Stimulated activated CD4-positive, alpha-beta T cell treated with anti-CD3 and anti-CD28 coated beads, Interleukin-1b, Interleukin-23, amount 100 ng/mL, for 48 hours (primary cell): ENCODE data around the gene MRFAP1.

Experiments used
- DNase-seq: peaks from one replicate; pipeline ENCODE4 v3.0.0-alpha.2; 2020

The MRFAP1 gene

GRCh38 chr4:6640292-6641163 lies at the start of gene MRFAP1:
Gene MRFAP1 (plus strand): TSS chr4:6640685. CDS start chr4:6640863, 178 bp downstream.
- peak; percentile 95 for DNase-seq

- no peak for DNase-seq
Measured at GRCh38 chr4:6591313-6591712, 49.2 kb upstream of the MRFAP1 start.

GRCh38 chr4:6591781-6592180 lies 48.7 kb upstream of the MRFAP1 start:
- no peak for DNase-seq

GRCh38 chr4:6592804-6593563 lies 47.5 kb upstream of the MRFAP1 start:
- no peak for DNase-seq

GRCh38 chr4:6594341-6594740 lies 46.1 kb upstream of the MRFAP1 start:
- no peak for DNase-seq

GRCh38 chr4:6594826-6595355 lies 45.6 kb upstream of the MRFAP1 start:
- no peak for DNase-seq

GRCh38 chr4:6595897-6596537 lies 44.5 kb upstream of the MRFAP1 start:
- no peak for DNase-seq

GRCh38 chr4:6596948-6597347 lies 43.5 kb upstream of the MRFAP1 start:
- no peak for DNase-seq

- no peak for DNase-seq
Measured at GRCh38 chr4:6598127-6598526, 42.4 kb upstream of the MRFAP1 start.

- DNase-seq, result no peak
Measured at GRCh38 chr4:6598641-6599040, 41.8 kb upstream of the MRFAP1 start.

- no peak for DNase-seq
Measured at GRCh38 chr4:6601661-6602250, 38.7 kb upstream of the MRFAP1 start.

GRCh38 chr4:6602289-6602688 lies 38.2 kb upstream of the MRFAP1 start:
- no peak for DNase-seq

GRCh38 chr4:6603128-6603527 lies 37.4 kb upstream of the MRFAP1 start:
- DNase-seq, result no peak

GRCh38 chr4:6605114-6605513 lies 35.4 kb upstream of the MRFAP1 start:
- DNase-seq, result no peak

GRCh38 chr4:6605605-6606004 lies 34.9 kb upstream of the MRFAP1 start:
- no peak for DNase-seq

GRCh38 chr4:6606465-6607235 lies 33.8 kb upstream of the MRFAP1 start:
- DNase-seq, result no peak

- DNase-seq, result no peak
Measured at GRCh38 chr4:6607368-6608055, 33.0 kb upstream of the MRFAP1 start.

- no peak for DNase-seq
Measured at GRCh38 chr4:6608758-6609414, 31.6 kb upstream of the MRFAP1 start.

GRCh38 chr4:6609415-6610079 lies 30.9 kb upstream of the MRFAP1 start:
- DNase-seq, result no peak

GRCh38 chr4:6610856-6611430 lies 29.5 kb upstream of the MRFAP1 start:
- DNase-seq, result no peak
